ENCODE measurements around the gene DSCAML1. TPM values are rescaled to one million over a fixed set of nuclear protein-coding genes. Genes with fewer than 3 reads are reported as not detected.

The DSCAML1 gene
- total RNA-seq = 1.3 TPM
- long read RNA-seq, partial matches to known transcripts = 0 of 2 reads
- long read RNA-seq, other reads (novel, unspliced or antisense) = 2 of 2 reads

- intact Hi-C loops (cut with DNase I) = no loop called here
- Histone ChIP-seq H3K36me3 (no peaks in the 10 kb centered on the region), H3K27ac (no peak within 1 kb of the TSS), H3K4me3 (peak within 1 kb of the TSS; percentile 25), H3K27me3 (peaks cover 54% of the 10 kb centered on the region), H3K9me3 (no peaks in the 10 kb centered on the region), H3K4me1 (peaks cover 14% of the 10 kb centered on the region)
- TF ChIP-seq, protein P1, sequence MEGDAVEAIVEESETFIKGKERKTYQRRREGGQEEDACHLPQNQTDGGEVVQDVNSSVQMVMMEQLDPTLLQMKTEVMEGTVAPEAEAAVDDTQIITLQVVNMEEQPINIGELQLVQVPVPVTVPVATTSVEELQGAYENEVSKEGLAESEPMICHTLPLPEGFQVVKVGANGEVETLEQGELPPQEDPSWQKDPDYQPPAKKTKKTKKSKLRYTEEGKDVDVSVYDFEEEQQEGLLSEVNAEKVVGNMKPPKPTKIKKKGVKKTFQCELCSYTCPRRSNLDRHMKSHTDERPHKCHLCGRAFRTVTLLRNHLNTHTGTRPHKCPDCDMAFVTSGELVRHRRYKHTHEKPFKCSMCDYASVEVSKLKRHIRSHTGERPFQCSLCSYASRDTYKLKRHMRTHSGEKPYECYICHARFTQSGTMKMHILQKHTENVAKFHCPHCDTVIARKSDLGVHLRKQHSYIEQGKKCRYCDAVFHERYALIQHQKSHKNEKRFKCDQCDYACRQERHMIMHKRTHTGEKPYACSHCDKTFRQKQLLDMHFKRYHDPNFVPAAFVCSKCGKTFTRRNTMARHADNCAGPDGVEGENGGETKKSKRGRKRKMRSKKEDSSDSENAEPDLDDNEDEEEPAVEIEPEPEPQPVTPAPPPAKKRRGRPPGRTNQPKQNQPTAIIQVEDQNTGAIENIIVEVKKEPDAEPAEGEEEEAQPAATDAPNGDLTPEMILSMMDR (IDR thresholded peaks at IDR 0.05) = no peak
- ATAC-seq = peak; percentile 45
- no peak for DNase-seq
Measured at GRCh38 chr11:117796872-117797529, at the start of gene DSCAML1. TSS of gene DSCAML1 (minus strand) at chr11:117797216. CDS start at chr11:117797079, 137 bp downstream.

- H3K9me3 ChIP-seq = no peaks in the 10 kb centered on the region
Measured at GRCh38 chr11:117843666-117844484, 46.9 kb upstream of the DSCAML1 start.

DNA sequence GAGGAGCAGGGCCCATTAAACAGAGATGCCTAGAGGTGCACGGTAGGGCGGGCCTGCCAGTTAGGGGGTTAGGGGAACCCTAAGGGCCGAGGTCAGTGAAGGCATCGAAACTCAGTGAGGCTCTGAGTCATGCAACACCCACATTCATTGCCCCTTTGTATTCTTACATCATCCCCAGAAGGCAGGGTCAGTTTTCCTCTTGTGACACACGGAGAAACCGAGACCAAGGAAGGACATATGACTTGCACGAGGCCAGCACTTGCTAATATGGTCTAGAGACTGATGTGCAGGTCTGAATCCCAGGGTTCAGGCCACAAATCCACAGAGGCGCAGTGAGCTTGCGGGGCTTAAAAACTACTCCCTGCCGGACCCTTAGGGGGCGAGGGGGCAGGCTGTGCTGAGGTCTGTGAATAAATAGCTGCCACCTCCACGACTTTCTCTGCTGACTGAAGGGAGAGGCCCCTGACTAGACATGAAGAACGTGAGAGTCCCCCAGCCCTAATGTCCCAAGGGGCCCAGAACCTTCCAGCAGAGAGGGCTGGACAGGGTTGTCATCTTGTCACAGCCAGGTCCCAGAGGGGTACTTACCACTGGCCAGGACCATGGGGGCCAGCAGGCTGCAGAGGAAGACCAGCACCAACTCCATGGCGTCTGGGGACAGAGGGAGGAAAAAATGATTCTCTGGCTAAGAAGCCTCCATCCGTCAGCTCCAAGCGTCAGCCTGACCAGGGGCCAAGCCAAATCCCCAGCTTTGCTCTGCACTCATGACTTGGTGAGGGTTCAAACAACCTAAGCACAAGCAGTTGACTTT is 45.3 kb upstream of the DSCAML1 start:
- peaks cover 6% of the 10 kb centered on the region for H3K4me1 ChIP-seq
- H3K27ac ChIP-seq = no peak overlapping the region
- ATAC-seq = peak; percentile 82
- DNase-seq = peak; percentile 63
- H3K4me3 ChIP-seq = no peak overlapping the region
- TF ChIP-seq, protein P1 (IDR thresholded peaks at IDR 0.05) = no peak
- H3K9me3 ChIP-seq = no peaks in the 10 kb centered on the region
- intact Hi-C loops (cut with DNase I) = loop anchor here (5.0 kb wide), 1 partner anchor 105 kb away; no protein-coding TSS in a partner anchor
- no peaks in the 10 kb centered on the region for H3K36me3 ChIP-seq
- no peaks in the 10 kb centered on the region for H3K27me3 ChIP-seq

More at GRCh38 chr11:117843666-117844484, 46.9 kb upstream of the DSCAML1 start:
- DNase-seq = peak; percentile 89
- Histone ChIP-seq H3K27ac (no peak overlapping the region), H3K36me3 (no peaks in the 10 kb centered on the region), H3K27me3 (no peaks in the 10 kb centered on the region), H3K4me1 (peaks cover 6% of the 10 kb centered on the region), H3K4me3 (no peak overlapping the region)
- intact Hi-C loops (cut with DNase I) = loop anchor here (5.0 kb wide), 1 partner anchor 103 kb away; no protein-coding TSS in a partner anchor
- ATAC-seq = peak; percentile 85
- TF ChIP-seq, protein P1 (IDR thresholded peaks at IDR 0.05) = peak; percentile 100

GRCh38 chr11:117841551-117842031 is 44.6 kb upstream of the DSCAML1 start:
- no peaks in the 10 kb centered on the region for H3K36me3 ChIP-seq
- H3K4me1 ChIP-seq = peaks cover 6% of the 10 kb centered on the region
- TF ChIP-seq, protein P1 (IDR thresholded peaks at IDR 0.05) = no peak
- DNase-seq (no peak), ATAC-seq (peak; percentile 3)
- no peaks in the 10 kb centered on the region for H3K9me3 ChIP-seq
- intact Hi-C loops (cut with DNase I) = loop anchor here (5.0 kb wide), 1 partner anchor 106 kb away; no protein-coding TSS in a partner anchor
- H3K27me3 ChIP-seq = no peaks in the 10 kb centered on the region
- no peak overlapping the region for H3K4me3 ChIP-seq
- H3K27ac ChIP-seq = no peak overlapping the region
